NCI-H187 treated with DMSO at 0.1 percent for 48 hours (cell line): ENCODE data around the gene ANKLE1.

ENCODE experiments used
- DNase-seq: peaks from one replicate; lab custom pipeline; 2025; lab: John Stamatoyannopoulos, UW

ANKLE1 gene

GRCh38 chr19:17305517-17306284 lies 24.0 kb downstream of the ANKLE1 start, which contains the start of gene MRPL34:
MRPL34 (plus strand) TSS chr19:17305872; CDS start chr19:17305893, 21 bp downstream.
- DNase-seq = peak; percentile 76

GRCh38 chr19:17306285-17306714 lies 24.6 kb downstream of the ANKLE1 start:
- DNase-seq = no peak

- DNase-seq = no peak
Observed at GRCh38 chr19:17307876-17308377, 26.2 kb downstream of the ANKLE1 start.

- DNase-seq = peak; percentile 88
Observed at GRCh38 chr19:17309198-17309964, 27.7 kb downstream of the ANKLE1 start, which contains the start of gene DDA1. DDA1 (plus strand) TSS chr19:17309563; CDS start chr19:17309655, 92 bp downstream.

GRCh38 chr19:17309965-17310461 lies 28.3 kb downstream of the ANKLE1 start:
- DNase-seq = no peak

GRCh38 chr19:17311455-17312188 lies 29.9 kb downstream of the ANKLE1 start:
- DNase-seq = no peak

- no peak for DNase-seq
Observed at GRCh38 chr19:17312189-17313113, 30.8 kb downstream of the ANKLE1 start.

- DNase-seq = no peak
Observed at GRCh38 chr19:17314007-17314593, 32.4 kb downstream of the ANKLE1 start.

- no peak for DNase-seq
Observed at GRCh38 chr19:17318966-17319365, 37.3 kb downstream of the ANKLE1 start.

GRCh38 chr19:17319473-17320238 lies 38.0 kb downstream of the ANKLE1 start:
- DNase-seq = no peak

GRCh38 chr19:17320435-17320834 lies 38.7 kb downstream of the ANKLE1 start:
- no peak for DNase-seq

GRCh38 chr19:17321655-17322489 lies 40.2 kb downstream of the ANKLE1 start:
- no peak for DNase-seq

- DNase-seq = no peak
Observed at GRCh38 chr19:17322854-17323253, 41.2 kb downstream of the ANKLE1 start.

- DNase-seq = no peak
Observed at GRCh38 chr19:17323300-17323963, 41.7 kb downstream of the ANKLE1 start.

GRCh38 chr19:17323964-17324332 lies 42.2 kb downstream of the ANKLE1 start:
- DNase-seq = no peak

GRCh38 chr19:17324357-17325114 lies 42.8 kb downstream of the ANKLE1 start:
- no peak for DNase-seq

GRCh38 chr19:17325133-17325532 lies 43.4 kb downstream of the ANKLE1 start:
- no peak for DNase-seq
